Skin epidermis (tissue), 12 donors: ENCODE results near the gene TBXAS1.
A peak's percentile ranks its signal among the peaks of the same experiment; 100 is the strongest.

Experiments
- H3K27ac ChIP-seq, 21 experiments: fragments of 200-600 bp; sonication (generic) in 11 of 21; one replicate each; pipeline ENCODE4 v1.5.0; 2020; ENCODE audit warnings: mild to moderate bottlenecking in 3 of 21, inconsistent platforms in 2 of 21, moderate library complexity in 2 of 21
- H3K4me3 ChIP-seq, 7 experiments: fragments of 200-600 bp; sonication (generic) in 2 of 7; one replicate each; pipeline ENCODE4 v1.5.0; 2020; ENCODE audit warnings: inconsistent platforms in 2 of 7, mild to moderate bottlenecking in 2 of 7, moderate library complexity in 1 of 7

The TBXAS1 gene

GRCh38 chr7:140029072-140029471 is 200.0 kb downstream of the TBXAS1 start:
- no peak overlapping the region for H3K4me3 ChIP-seq
- no peak overlapping the region for H3K27ac ChIP-seq

DNA sequence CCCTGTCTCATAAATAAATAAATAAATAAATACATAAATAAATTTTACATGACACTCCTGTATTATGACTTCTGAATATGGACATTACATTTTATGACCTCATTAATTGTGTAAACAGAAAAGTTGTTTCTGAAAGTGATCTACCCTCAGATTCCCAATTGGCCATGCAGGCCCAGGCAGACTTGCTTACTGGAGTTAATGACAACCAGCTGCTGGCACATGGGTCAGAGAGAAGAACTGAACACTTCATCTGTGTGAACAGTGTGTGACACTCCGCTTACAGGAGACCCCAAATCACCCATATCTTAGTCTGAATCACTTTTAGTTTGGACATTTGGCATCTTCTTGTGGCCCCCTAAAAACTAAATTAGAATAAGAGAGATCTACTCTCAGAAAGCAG is 202.3 kb downstream of the TBXAS1 start:
- Histone ChIP-seq H3K4me3 (no peak overlapping the region), H3K27ac (no peak overlapping the region)

DNA sequence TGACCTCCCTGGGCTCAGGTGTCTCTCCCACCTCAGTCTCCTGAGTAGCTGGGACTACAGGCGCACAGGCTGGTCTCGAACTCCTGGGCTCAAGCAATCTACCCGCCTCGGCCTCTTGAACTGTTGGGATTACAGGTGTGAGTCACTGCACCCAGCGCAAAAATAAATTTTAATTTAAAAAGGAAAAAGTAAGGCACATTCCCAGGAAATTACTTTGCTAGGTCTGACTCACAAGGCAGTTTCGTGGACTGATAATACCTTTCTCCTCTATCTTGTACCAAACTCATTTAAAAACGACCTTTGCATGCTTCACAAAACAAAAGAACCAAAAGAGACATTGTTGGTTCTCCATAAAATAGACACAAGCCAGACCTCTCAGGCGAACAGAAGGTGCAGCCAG is 204.0 kb downstream of the TBXAS1 start:
- no peak overlapping the region for H3K4me3 ChIP-seq
- peak overlapping the region in 11 of 21 experiments; percentile 26 to 66 (median 45) for H3K27ac ChIP-seq

- H3K27ac ChIP-seq: peak overlapping the region in 8 of 21 experiments; percentile 3 to 66 (median 46)
- no peak overlapping the region for H3K4me3 ChIP-seq
Observed at GRCh38 chr7:140033779-140034363, 204.8 kb downstream of the TBXAS1 start.

DNA sequence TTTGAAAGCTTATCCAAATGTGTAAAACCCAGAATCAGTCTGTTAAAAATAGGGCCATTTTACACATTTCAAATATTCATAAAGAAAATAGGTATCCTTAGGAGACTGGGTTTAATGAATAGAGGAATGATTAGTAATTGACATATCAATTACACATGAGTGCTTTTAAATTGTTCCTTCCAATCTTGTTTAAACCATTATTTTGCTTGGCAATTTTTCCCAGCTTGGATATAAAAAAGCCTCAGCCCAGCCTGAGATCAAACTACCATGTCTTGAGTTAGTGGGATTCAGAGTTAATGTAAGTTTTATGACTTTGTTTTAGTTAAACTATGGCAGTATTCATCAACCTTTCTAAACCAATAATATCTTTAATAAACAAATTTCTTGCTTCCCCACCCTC is 205.4 kb downstream of the TBXAS1 start:
- Histone ChIP-seq H3K27ac (peak overlapping the region in 1 of 21 experiments; percentile 3), H3K4me3 (no peak overlapping the region)

DNA sequence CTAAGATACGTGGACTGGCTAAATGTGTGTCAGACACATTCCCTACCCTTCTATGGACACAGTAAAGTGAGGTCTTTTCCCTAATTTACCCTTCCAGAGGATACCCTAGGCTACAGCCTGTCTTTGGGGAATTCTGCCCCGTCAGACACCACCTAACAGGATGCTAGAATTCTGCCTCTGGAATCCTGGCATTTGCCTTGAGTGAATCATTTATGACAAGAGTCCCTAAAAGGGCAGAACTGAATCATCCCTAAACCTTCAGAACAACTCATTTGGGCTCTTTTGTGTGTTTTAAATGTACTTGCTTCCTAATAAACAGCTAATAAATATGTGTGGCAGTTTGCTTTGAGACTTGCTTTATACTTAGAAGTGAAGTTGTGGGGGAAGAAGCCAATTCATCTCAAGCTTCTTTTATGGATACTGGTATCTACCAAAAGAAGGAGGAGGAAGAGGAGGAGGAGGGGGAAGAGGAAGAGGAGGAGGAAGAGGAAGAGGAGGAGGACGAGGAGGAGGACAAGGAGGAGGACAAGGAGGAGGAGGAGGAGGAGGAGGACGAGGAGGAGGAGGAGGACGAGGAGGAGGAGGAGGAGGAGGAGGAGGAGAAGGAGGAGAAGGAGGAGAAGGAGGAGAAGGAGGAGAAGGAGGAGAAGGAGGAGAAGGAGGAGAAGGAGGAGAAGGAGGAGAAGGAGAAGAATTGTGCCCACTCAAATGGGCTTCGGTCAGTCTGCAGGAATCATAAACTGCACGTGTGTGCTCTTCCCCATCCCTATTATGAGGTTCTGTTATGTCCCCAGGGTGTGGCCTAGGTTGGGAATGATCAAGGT is 206.5 kb downstream of the TBXAS1 start:
- Histone ChIP-seq H3K4me3 (no peak overlapping the region), H3K27ac (no peak overlapping the region)

DNA sequence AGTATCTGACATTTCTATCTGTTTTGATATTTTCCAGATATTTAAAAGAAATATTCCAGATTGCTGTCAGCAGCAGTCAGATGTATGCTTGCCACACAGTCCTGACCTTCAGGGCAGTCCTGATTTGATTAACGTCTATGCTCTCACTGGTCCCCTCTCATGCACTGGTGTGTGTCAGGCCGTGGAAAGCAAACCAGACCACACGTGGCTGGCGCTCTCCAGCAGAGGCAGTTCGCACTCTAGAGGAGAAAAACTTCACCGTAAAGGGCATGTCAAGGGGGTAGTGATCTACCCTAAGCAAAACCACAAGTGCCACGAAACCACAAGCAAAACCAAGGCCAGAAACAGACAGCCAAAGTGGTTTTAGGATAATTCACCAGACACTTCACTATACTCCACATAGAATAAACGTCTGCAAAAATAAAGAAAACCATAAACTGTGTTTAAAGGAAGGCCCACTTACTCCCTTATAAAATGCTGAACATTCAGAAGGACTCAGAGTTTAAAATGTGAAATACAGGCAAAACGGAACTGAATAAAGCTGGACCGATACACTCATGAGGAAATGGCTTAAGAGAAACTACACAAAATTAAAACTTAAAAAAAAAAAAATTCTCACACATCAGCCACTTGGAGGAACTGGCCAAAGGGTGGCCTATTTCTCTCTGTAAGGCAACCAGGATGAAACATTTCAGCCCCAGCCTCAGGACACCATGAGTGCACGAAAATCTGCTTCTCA is 207.3 kb downstream of the TBXAS1 start:
- Histone ChIP-seq H3K4me3 (no peak overlapping the region), H3K27ac (peak overlapping the region in 1 of 21 experiments; percentile 0)

GRCh38 chr7:140039066-140039465 is 210.0 kb downstream of the TBXAS1 start:
- Histone ChIP-seq H3K4me3 (no peak overlapping the region), H3K27ac (peak overlapping the region in 2 of 21 experiments; percentile 18 to 54)

GRCh38 chr7:140039896-140040295 is 210.8 kb downstream of the TBXAS1 start:
- no peak overlapping the region for H3K4me3 ChIP-seq
- peak overlapping the region in 1 of 21 experiments; percentile 33 for H3K27ac ChIP-seq

DNA sequence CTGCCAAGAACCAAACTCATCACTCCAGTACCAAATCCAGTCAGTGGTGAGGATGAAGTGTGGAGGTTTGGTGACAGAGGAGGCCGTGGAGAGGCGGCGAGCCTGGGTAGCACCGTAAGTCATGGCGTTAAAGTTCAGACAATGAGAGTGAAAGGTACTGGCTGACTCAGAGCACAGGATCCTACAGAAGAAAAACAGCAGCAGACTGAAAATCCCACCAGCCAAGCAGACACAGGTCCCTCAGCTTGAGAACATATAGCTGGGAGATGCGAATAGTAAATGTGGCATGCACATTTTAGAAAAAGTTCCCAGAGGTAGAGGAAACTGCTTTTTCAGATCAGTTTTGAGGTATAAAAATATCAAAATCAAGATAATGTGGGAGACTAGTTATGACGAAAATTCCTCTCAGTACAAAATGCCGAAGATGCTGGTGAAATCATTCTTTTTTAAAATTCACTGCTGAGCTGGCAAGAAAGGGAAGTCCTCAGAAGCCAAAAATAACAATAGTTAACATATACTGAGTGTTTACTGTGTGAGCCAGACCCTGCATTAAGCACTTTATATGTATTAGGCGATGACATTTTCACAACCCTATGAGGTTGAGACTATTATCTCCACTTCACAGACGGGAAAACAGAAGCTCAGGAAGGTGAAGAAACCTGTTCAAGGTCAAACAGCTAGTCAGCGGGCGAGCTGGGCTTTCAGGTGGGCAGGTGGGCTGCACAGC is 212.8 kb downstream of the TBXAS1 start:
- Histone ChIP-seq H3K27ac (no peak overlapping the region), H3K4me3 (no peak overlapping the region)

DNA sequence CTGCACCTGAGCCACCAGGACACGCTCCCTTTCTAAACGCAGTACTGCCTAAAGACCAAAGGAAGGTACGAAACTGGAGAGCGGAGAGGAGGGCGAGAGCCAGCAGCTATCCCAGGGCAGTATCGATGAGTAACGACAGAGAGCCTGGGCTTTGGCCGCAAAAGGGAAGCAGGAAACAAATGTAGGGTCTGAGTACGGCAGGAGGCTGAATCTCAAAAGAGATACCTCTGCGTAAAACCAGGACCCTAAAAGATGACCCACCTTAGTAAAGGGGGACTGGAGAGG is 213.3 kb downstream of the TBXAS1 start:
- H3K27ac ChIP-seq: no peak overlapping the region
- H3K4me3 ChIP-seq: no peak overlapping the region

DNA sequence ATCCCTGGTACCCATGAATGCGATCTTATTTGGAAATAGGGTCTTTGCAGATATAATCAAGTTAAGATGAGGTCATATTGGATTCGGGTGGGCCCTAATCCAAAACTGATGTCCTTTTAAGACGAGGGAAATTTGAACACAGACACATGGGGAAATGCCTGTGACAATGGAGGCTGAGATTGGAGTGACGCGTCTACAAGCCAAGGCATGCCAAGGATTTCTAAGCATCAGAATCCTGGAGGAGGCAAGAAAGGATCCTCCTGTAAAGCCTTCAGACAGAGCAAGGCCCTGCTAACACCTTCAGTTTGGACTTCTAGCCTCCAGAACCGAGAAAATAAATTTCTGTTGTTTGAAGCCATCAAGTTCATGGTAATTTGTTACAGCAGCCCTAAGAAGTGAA is 215.2 kb downstream of the TBXAS1 start:
- Histone ChIP-seq H3K4me3 (no peak overlapping the region), H3K27ac (no peak overlapping the region)

DNA sequence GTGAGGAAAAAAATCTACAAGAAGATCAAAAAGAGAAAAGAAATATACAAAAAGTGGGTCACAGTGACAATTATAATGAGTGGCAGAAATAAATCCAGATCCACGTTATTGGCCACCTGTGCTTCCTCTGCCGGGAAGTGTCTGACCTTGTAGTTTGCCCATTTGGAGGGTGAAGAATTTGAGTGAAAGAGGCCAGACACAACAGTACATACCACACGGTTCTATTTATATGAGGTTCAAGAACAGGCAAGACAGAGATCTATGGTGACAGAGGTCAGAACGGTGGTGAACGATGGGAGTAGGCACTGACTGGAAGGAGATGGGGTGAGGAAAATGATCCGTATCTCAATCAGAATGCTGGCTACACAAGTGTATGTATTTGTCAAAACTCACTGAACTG is 216.6 kb downstream of the TBXAS1 start:
- no peak overlapping the region for H3K4me3 ChIP-seq
- no peak overlapping the region for H3K27ac ChIP-seq

DNA sequence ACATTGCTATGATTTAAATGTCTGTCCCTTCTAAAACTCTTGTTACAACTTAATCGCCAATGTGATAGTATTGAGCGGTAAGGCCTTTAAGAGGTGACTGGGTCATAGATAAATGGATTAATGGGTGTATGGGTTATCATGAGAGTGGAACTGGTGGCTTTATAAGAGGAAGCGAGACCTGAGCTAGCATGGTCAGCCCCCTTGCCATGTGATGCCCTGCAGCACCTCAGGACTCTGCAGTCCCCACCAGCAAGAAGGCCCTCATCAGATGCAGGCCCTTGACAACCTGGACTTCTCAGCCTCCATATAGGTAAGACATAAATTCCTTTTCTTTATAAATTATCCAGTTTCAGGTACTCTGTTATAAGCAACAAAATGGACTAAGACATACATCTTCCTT is 218.1 kb downstream of the TBXAS1 start:
- H3K4me3 ChIP-seq: no peak overlapping the region
- H3K27ac ChIP-seq: no peak overlapping the region

DNA sequence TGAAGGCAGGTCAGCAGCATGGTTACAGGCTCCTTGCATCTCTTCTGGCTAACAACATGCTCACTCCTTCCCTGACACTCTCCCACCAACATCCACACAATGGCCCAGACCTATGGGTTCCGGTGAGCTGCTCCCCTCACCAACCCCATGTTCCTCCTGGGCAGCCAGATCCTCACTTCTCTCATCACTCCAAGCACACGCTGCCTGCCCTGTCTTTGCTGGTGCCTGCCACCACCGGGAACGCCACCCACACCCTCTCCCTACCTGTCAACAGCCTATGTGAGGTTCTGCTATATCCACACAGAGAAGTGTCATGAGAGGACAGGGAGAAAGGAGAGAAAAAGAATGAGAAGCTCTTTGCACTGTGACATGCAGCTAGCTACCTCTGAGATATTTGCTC is 219.1 kb downstream of the TBXAS1 start:
- H3K4me3 ChIP-seq: no peak overlapping the region
- H3K27ac ChIP-seq: no peak overlapping the region

- H3K4me3 ChIP-seq: no peak overlapping the region
- peak overlapping the region in 2 of 21 experiments; percentile 10 to 43 for H3K27ac ChIP-seq
Observed at GRCh38 chr7:140048989-140049338, 219.9 kb downstream of the TBXAS1 start.

GRCh38 chr7:140049339-140050024 is 220.4 kb downstream of the TBXAS1 start:
- H3K27ac ChIP-seq: peak overlapping the region in 5 of 21 experiments; percentile 10 to 44 (median 27)

DNA sequence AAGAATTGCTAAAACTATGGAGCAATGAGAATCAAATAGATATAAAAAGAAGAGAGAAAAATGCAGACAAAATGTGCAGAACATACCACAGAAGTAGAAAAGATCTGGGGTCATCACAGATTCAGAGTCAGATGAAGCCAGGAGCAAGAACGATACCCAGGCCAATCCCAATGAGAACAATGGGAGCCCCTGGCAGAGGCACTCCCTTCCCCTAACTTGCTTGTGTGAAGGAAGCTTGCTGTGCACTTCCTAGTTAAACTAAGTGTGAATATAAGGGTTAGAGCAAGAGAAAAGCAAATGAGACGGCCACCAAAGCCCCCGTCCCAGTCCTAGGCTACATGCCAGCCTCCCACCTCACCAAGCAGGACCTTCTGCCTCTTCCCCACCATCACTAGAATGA is 221.0 kb downstream of the TBXAS1 start:
- Histone ChIP-seq H3K27ac (peak overlapping the region in 4 of 21 experiments; percentile 33 to 71 (median 55)), H3K4me3 (no peak overlapping the region)

More at GRCh38 chr7:140049339-140050024, 220.4 kb downstream of the TBXAS1 start:
- no peak overlapping the region for H3K4me3 ChIP-seq

- peak overlapping the region in 1 of 21 experiments; percentile 31 for H3K27ac ChIP-seq
- H3K4me3 ChIP-seq: no peak overlapping the region
Observed at GRCh38 chr7:140051820-140052219, 222.8 kb downstream of the TBXAS1 start.
